Keratinocyte (primary cell): Measurements from ENCODE around the gene HPD. TPM values are rescaled to one million over a fixed set of nuclear protein-coding genes. Genes with fewer than 3 reads are reported as not detected.
"Not testable (repeated sequence)": the region's sequence is repeated elsewhere in the genome, so short reads cannot be mapped to it uniquely, and the experiment has no call there.

Experiments used
- DNase-seq: peaks from one replicate; pipeline ENCODE4 v3.0.0-alpha.2; 2011; ENCODE audit warnings: low read depth, missing footprints, low spot score
- FAIRE-seq: peaks from 2 replicates; lab custom pipeline; 2011; peaks lifted over from hg19 to GRCh38; lab: Jason Lieb, UNC
- H2AFZ ChIP-seq: 2 replicates; pipeline ENCODE4 v1.6.0; 2012; ENCODE audit warnings: low read length, control low read depth, inconsistent platforms; ENCODE audit not compliant: control insufficient read depth
- H3K27ac ChIP-seq: 2 replicates; pipeline ENCODE4 v1.5.1; 2011; ENCODE audit warnings: low read length; ENCODE audit not compliant: control insufficient read depth, insufficient read depth
- H3K27me3 ChIP-seq: 3 replicates; pipeline ENCODE4 v1.6.0; 2011; ENCODE audit warnings: low read length; ENCODE audit not compliant: control insufficient read depth, insufficient read depth; ENCODE audit errors: extremely low read depth
- H3K36me3 ChIP-seq, 2 experiments: 2 replicates in 1 of 2; 3 replicates in 1 of 2; pipeline ENCODE4 v1.5.1; 2011; ENCODE audit warnings: low read length in 2 of 2, mild to moderate bottlenecking in 1 of 2; ENCODE audit not compliant: control insufficient read depth in 2 of 2, insufficient read depth in 2 of 2; ENCODE audit errors: extremely low read depth in 1 of 2
- H3K4me1 ChIP-seq: 3 replicates; pipeline ENCODE4 v1.5.1; 2011; ENCODE audit warnings: low read length; ENCODE audit not compliant: control insufficient read depth, insufficient read depth; ENCODE audit errors: extremely low read depth
- H3K4me2 ChIP-seq: 3 replicates; pipeline ENCODE4 v1.6.0; 2011; ENCODE audit warnings: low read depth, low read length; ENCODE audit not compliant: control insufficient read depth, insufficient read depth; ENCODE audit errors: extremely low read depth
- H3K4me3 ChIP-seq, 3 experiments: fragments of 200-600 bp in 1 of 3; sonication (generic) in 1 of 3; 2 replicates in 2 of 3; 3 replicates in 1 of 3; pipeline ENCODE4 v1.5.1; 2011 to 2016; ENCODE audit warnings: low read length in 3 of 3, mild to moderate bottlenecking in 3 of 3, control low read depth in 2 of 3, inconsistent platforms in 1 of 3, low read depth in 1 of 3, mixed read lengths in 1 of 3, mixed run types in 1 of 3, moderate library complexity in 1 of 3; ENCODE audit not compliant: control insufficient read depth in 2 of 3, insufficient read depth in 2 of 3; ENCODE audit errors: extremely low read depth in 1 of 3
- H3K79me2 ChIP-seq: 2 replicates; pipeline ENCODE4 v1.6.0; 2012; ENCODE audit warnings: low read length; ENCODE audit not compliant: control insufficient read depth, insufficient read depth
- H3K9ac ChIP-seq: 3 replicates; pipeline ENCODE4 v1.6.0; 2011; ENCODE audit warnings: low read length; ENCODE audit not compliant: control insufficient read depth, insufficient read depth; ENCODE audit errors: extremely low read depth
- H3K9me1 ChIP-seq: 3 replicates; pipeline ENCODE4 v1.6.0; 2011; ENCODE audit warnings: low read length; ENCODE audit not compliant: control insufficient read depth, insufficient read depth; ENCODE audit errors: extremely low read depth
- H3K9me3 ChIP-seq: 2 replicates; pipeline ENCODE4 v1.5.1; 2012; ENCODE audit warnings: low read depth, low read length; ENCODE audit not compliant: control insufficient read depth
- H4K20me1 ChIP-seq: 3 replicates; pipeline ENCODE4 v1.6.0; 2011; ENCODE audit warnings: low read length; ENCODE audit not compliant: control insufficient read depth, insufficient read depth; ENCODE audit errors: extremely low read depth
- CTCF ChIP-seq, 3 experiments: IDR thresholded peaks in 1 of 3; conservative IDR thresholded peaks in 1 of 3; optimal IDR thresholded peaks in 1 of 3; 2 replicates in 2 of 3; 3 replicates in 1 of 3; pipeline versions ENCODE3 to v1.5.1; 2011; ENCODE audit warnings: low read length in 3 of 3, mild to moderate bottlenecking in 3 of 3, moderate library complexity in 2 of 3, control low read depth in 1 of 3, inconsistent platforms in 1 of 3; ENCODE audit not compliant: insufficient read depth in 2 of 3; ENCODE audit errors: extremely low read depth in 1 of 3
- EZH2 ChIP-seq: IDR thresholded peaks from one replicate; pipeline ENCODE4 v1.6.1; 2012; ENCODE audit warnings: inconsistent platforms, mild to moderate bottlenecking, low read length, moderate library complexity
- dilution Hi-C: fragments of 300-500 bp; cut with MboI; formaldehyde crosslinking; loops from one replicate; pipeline ENCODE4 v1.7.0; 2020; ENCODE audit warnings: low sequenced_read_pairs; ENCODE audit not compliant: extremely low pct_ligation_motif_present
- polyA plus RNA-seq, 5 experiments: library from polyadenylated mRNA; depleted of rRNA in 3 of 5; stranded (reverse) in 3 of 5; stranded (forward) in 1 of 5; unstranded in 1 of 5; fragments of >200 nt; gene quantifications; 1 replicate in 1 of 5; 2 replicates in 3 of 5; 3 replicates in 1 of 5; pipeline versions ENCODE4 v1.2.1 to v1.2.3, GENCODE V29; 2011 to 2012; ENCODE audit warnings: missing spikeins in 2 of 5, low read depth in 1 of 5, low replicate concordance in 1 of 5

HPD gene
- polyA plus RNA-seq, 1 donor (not counting 4 experiments of a cell fraction or from before 2014, with no cell fraction given) = not detected

DNA sequence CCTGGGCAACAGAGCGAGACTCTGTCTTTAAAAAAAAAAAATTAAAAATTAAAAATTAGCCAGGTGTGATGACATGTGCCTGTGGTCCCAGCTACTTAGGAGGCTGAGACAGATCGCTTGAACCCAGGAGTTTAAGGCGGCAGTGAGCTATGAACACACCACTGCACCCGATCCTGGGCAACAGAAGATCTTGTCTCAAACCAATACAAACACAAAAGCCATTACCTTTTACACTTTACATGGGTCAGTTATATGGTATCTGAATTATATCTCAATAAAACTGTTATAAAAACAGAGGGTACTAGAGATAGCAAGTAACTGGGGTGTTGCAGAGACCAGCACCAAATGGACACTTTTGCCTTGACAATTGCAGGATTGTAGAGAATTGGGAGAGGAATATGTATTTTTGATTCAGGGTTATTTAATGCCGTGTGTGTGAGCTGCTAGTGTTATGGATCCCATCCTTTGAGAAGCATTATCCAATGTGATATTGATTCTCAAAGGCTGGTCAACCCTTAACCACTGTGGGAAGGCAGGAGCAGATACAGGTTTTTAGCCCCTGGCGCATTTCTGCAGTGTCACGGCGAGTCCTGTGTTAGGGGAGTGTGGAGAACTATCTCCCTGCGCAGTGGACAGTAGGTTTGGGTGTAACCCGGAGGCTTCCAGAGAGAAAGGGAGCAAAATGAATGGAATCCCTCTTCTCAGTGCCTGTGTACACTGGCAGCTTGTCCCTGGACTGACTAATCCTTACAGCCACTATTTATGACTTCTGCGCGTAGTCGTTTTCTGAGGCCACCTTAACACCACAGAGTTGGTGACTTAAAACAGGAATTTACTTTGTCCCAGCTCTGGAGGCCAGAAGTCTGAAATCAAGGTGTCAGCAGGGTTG, 34.3 kb upstream of the HPD start:
- H3K27ac ChIP-seq = peak overlapping the region; percentile 63
- H3K27me3 ChIP-seq = no peaks in the 10 kb centered on the region
- peaks cover 56% of the 10 kb centered on the region for H3K79me2 ChIP-seq
- H3K9ac ChIP-seq = no peak overlapping the region
- H3K9me1 ChIP-seq = no peaks in the 10 kb centered on the region
- no peaks in the 10 kb centered on the region for H4K20me1 ChIP-seq
- DNase-seq = no peak
- no peak for FAIRE-seq
- peaks cover 24% of the 10 kb centered on the region for H3K4me1 ChIP-seq
- H3K4me3 ChIP-seq = no peak overlapping the region
- H3K36me3 ChIP-seq = peaks cover 15 to 16% of the 10 kb centered on the region in 2 experiments
- H2AFZ ChIP-seq = no peak overlapping the region
- no peaks in the 10 kb centered on the region for H3K9me3 ChIP-seq
- no peak overlapping the region for H3K4me2 ChIP-seq
- TF ChIP-seq EZH2 = no peak
- TF ChIP-seq CTCF (optimal IDR thresholded peaks at IDR 0.05 in 1 of 3, IDR thresholded peaks at IDR 0.05 in 1 of 3, conservative IDR thresholded peaks at IDR 0.05 in 1 of 3; ENCODE audit: extremely low read depth in 1 of 3, insufficient read depth in 2 of 3, low read length in 3 of 3) = no peak
- dilution Hi-C loops = no loop called here

GRCh38 chr12:121889661-121890060, 31.0 kb upstream of the HPD start:
- peaks cover 45% of the 10 kb centered on the region for H3K79me2 ChIP-seq
- H4K20me1 ChIP-seq, H3K36me3 ChIP-seq, H2AFZ ChIP-seq, FAIRE-seq, H3K27me3 ChIP-seq, H3K9me1 ChIP-seq, H3K9me3 ChIP-seq, DNase-seq, dilution Hi-C loops: not testable (repeated sequence)
- peak overlapping the region; percentile 95 for H3K4me2 ChIP-seq
- peak overlapping the region; percentile 92 for H3K27ac ChIP-seq
- H3K9ac ChIP-seq = peak overlapping the region; percentile 92
- peak overlapping the region; percentile 68 to 91 (median 86) for H3K4me3 ChIP-seq
- H3K4me1 ChIP-seq = peaks cover 24% of the 10 kb centered on the region
